IgD-negative memory B cell (primary cell): Measurements from ENCODE around the gene SYCE3. TPM values are rescaled to one million over a fixed set of nuclear protein-coding genes. Genes with fewer than 3 reads are reported as not detected.
"Not testable (repeated sequence)": the region's sequence is repeated elsewhere in the genome, so short reads cannot be mapped to it uniquely, and the experiment has no call there.

Experiments
- H3K27ac Mint-ChIP-seq, 3 donors: one replicate each; pipeline ENCODE4 v1.8.0; 2020 to 2022; ENCODE audit warnings: mild to moderate bottlenecking in 3 of 3, mixed read lengths in 3 of 3, moderate library complexity in 1 of 3
- H3K27me3 Mint-ChIP-seq: one replicate; pipeline ENCODE4 v1.8.0; 2021; ENCODE audit warnings: mixed read lengths
- H3K36me3 Mint-ChIP-seq: one replicate; pipeline ENCODE4 v1.8.0; 2020; ENCODE audit warnings: mild to moderate bottlenecking, mixed read lengths
- H3K4me1 Mint-ChIP-seq, 3 donors: one replicate each; pipeline ENCODE4 v1.8.0; 2020 to 2022; ENCODE audit warnings: mixed read lengths in 3 of 3, mild to moderate bottlenecking in 1 of 3
- H3K4me3 Mint-ChIP-seq, 4 donors: one replicate each; pipeline ENCODE4 v1.8.0; 2020 to 2022; ENCODE audit warnings: mild to moderate bottlenecking in 4 of 4, mixed read lengths in 4 of 4, moderate library complexity in 3 of 4
- H3K9me3 Mint-ChIP-seq, 3 donors: one replicate each; pipeline ENCODE4 v1.8.0; 2020 to 2021; ENCODE audit warnings: mixed read lengths in 3 of 3, mild to moderate bottlenecking in 1 of 3
- polyA plus RNA-seq: library from polyadenylated mRNA; unstranded; fragments of 300-500 nt; fragmentation: Illumina TruSeq; gene quantifications from one replicate; pipeline ENCODE4 v1.2.3, GENCODE V29; 2021

Gene SYCE3
- not detected for polyA plus RNA-seq

- Mint-ChIP-seq H3K27ac (peak within 1 kb of the TSS; percentile 2 to 88 (median 81)), H3K36me3 (peaks cover 4% of the 10 kb centered on the region), H3K9me3 (no peaks in the 10 kb centered on the region), H3K4me3 (peak within 1 kb of the TSS; percentile 85 to 95 (median 93)), H3K4me1 (peaks cover 0 to 8% (median 2%) of the 10 kb centered on the region in 3 donors), H3K27me3 (peaks cover 4% of the 10 kb centered on the region)
Observed at GRCh38 chr22:50562523-50563412, at the start of gene SYCE3. TSS of gene SYCE3 (minus strand) at chr22:50562919. CDS start at chr22:50556405, 6,514 bp downstream.

GRCh38 chr22:50612168-50612527, 49.4 kb upstream of the SYCE3 start:
- peaks cover 26% of the 10 kb centered on the region for H3K27me3 Mint-ChIP-seq
- peaks cover 1 to 5% (median 2%) of the 10 kb centered on the region in 3 donors for H3K4me1 Mint-ChIP-seq
- peaks cover 0 to 2% (median 0%) of the 10 kb centered on the region in 3 donors for H3K9me3 Mint-ChIP-seq
- peaks cover 1% of the 10 kb centered on the region for H3K36me3 Mint-ChIP-seq
- peak overlapping the region in 1 of 3 donors; percentile 11 for H3K27ac Mint-ChIP-seq
- H3K4me3 Mint-ChIP-seq = no peak overlapping the region

- no peak overlapping the region for H3K27ac Mint-ChIP-seq
Observed at GRCh38 chr22:50611341-50612060, 48.8 kb upstream of the SYCE3 start.

GRCh38 chr22:50610581-50610980, 47.9 kb upstream of the SYCE3 start:
- Mint-ChIP-seq H3K4me1 (peaks cover 1 to 5% (median 2%) of the 10 kb centered on the region in 3 donors), H3K4me3 (no peak overlapping the region), H3K27me3 (peaks cover 34% of the 10 kb centered on the region), H3K9me3 (peaks cover 0 to 2% (median 0%) of the 10 kb centered on the region in 3 donors), H3K36me3 (peaks cover 1% of the 10 kb centered on the region), H3K27ac (no peak overlapping the region)

More at GRCh38 chr22:50611341-50612060, 48.8 kb upstream of the SYCE3 start:
- Mint-ChIP-seq H3K36me3 (peaks cover 1% of the 10 kb centered on the region), H3K9me3 (peaks cover 0 to 2% (median 0%) of the 10 kb centered on the region in 3 donors), H3K4me3 (no peak overlapping the region), H3K4me1 (peaks cover 1 to 5% (median 2%) of the 10 kb centered on the region in 3 donors), H3K27me3 (peaks cover 27% of the 10 kb centered on the region)

- peaks cover 38% of the 10 kb centered on the region for H3K27me3 Mint-ChIP-seq
- H3K27ac Mint-ChIP-seq = no peak overlapping the region
- no peak overlapping the region for H3K4me3 Mint-ChIP-seq
- peaks cover 1 to 5% (median 2%) of the 10 kb centered on the region in 3 donors for H3K4me1 Mint-ChIP-seq
- H3K36me3 Mint-ChIP-seq = peaks cover 1% of the 10 kb centered on the region
- H3K9me3 Mint-ChIP-seq = peaks cover 0 to 2% (median 0%) of the 10 kb centered on the region in 3 donors
Observed at GRCh38 chr22:50610041-50610451, 47.3 kb upstream of the SYCE3 start.

GRCh38 chr22:50609599-50609998, 46.9 kb upstream of the SYCE3 start:
- Mint-ChIP-seq H3K27ac (no peak overlapping the region), H3K27me3 (peaks cover 41% of the 10 kb centered on the region), H3K4me1 (peaks cover 1 to 5% (median 2%) of the 10 kb centered on the region in 3 donors), H3K9me3 (peaks cover 0 to 2% (median 0%) of the 10 kb centered on the region in 3 donors), H3K4me3 (no peak overlapping the region), H3K36me3 (peaks cover 1% of the 10 kb centered on the region)

- Mint-ChIP-seq H3K27me3 (peaks cover 41% of the 10 kb centered on the region), H3K36me3 (no peaks in the 10 kb centered on the region), H3K9me3 (peaks cover 0 to 2% (median 0%) of the 10 kb centered on the region in 3 donors), H3K4me1 (peaks cover 1 to 5% (median 2%) of the 10 kb centered on the region in 3 donors), H3K4me3 (no peak overlapping the region), H3K27ac (no peak overlapping the region)
Observed at GRCh38 chr22:50608996-50609395, 46.3 kb upstream of the SYCE3 start.

- H3K4me3 Mint-ChIP-seq, H3K36me3 Mint-ChIP-seq, H3K27ac Mint-ChIP-seq, H3K9me3 Mint-ChIP-seq, H3K4me1 Mint-ChIP-seq: not testable (repeated sequence)
- H3K27me3 Mint-ChIP-seq = peaks cover 43% of the 10 kb centered on the region
Observed at GRCh38 chr22:50608058-50608840, 45.5 kb upstream of the SYCE3 start.

GRCh38 chr22:50607659-50608020, 44.9 kb upstream of the SYCE3 start:
- Mint-ChIP-seq H3K27ac (no peak overlapping the region), H3K4me1 (peaks cover 1 to 5% (median 2%) of the 10 kb centered on the region in 3 donors), H3K9me3 (peaks cover 0 to 2% (median 0%) of the 10 kb centered on the region in 3 donors), H3K4me3 (peak overlapping the region in 1 of 4 donors; percentile 40), H3K36me3 (no peaks in the 10 kb centered on the region), H3K27me3 (peaks cover 45% of the 10 kb centered on the region)

- Mint-ChIP-seq H3K4me1 (peaks cover 2 to 7% (median 3%) of the 10 kb centered on the region in 3 donors), H3K9me3 (no peaks in the 10 kb centered on the region), H3K27ac (no peak overlapping the region), H3K36me3 (no peaks in the 10 kb centered on the region), H3K27me3 (peaks cover 47% of the 10 kb centered on the region), H3K4me3 (peak overlapping the region in 1 of 4 donors; percentile 40)
Observed at GRCh38 chr22:50606946-50607658, 44.4 kb upstream of the SYCE3 start.

GRCh38 chr22:50606165-50606945, 43.6 kb upstream of the SYCE3 start:
- peaks cover 54% of the 10 kb centered on the region for H3K27me3 Mint-ChIP-seq
- H3K27ac Mint-ChIP-seq = no peak overlapping the region
- H3K36me3 Mint-ChIP-seq = no peaks in the 10 kb centered on the region
- H3K4me1 Mint-ChIP-seq = peaks cover 4 to 10% (median 4%) of the 10 kb centered on the region in 3 donors
- H3K4me3 Mint-ChIP-seq = no peak overlapping the region
- H3K9me3 Mint-ChIP-seq = no peaks in the 10 kb centered on the region

GRCh38 chr22:50605613-50606074, 42.9 kb upstream of the SYCE3 start:
- Mint-ChIP-seq H3K4me3 (no peak overlapping the region), H3K36me3 (no peaks in the 10 kb centered on the region), H3K27ac (no peak overlapping the region), H3K27me3 (peaks cover 54% of the 10 kb centered on the region), H3K4me1 (peaks cover 4 to 10% (median 4%) of the 10 kb centered on the region in 3 donors), H3K9me3 (no peaks in the 10 kb centered on the region)

GRCh38 chr22:50605002-50605612, 42.4 kb upstream of the SYCE3 start:
- no peaks in the 10 kb centered on the region for H3K9me3 Mint-ChIP-seq
- H3K36me3 Mint-ChIP-seq = no peaks in the 10 kb centered on the region
- H3K27me3 Mint-ChIP-seq = peaks cover 50% of the 10 kb centered on the region
- peaks cover 4 to 10% (median 4%) of the 10 kb centered on the region in 3 donors for H3K4me1 Mint-ChIP-seq
- H3K27ac Mint-ChIP-seq = no peak overlapping the region
- H3K4me3 Mint-ChIP-seq = no peak overlapping the region
